Body of pancreas (tissue), 4 donors: ENCODE results near the gene ABCC1. TPM values are rescaled to one million over a fixed set of nuclear protein-coding genes. Genes with fewer than 3 reads are reported as not detected.

ENCODE experiments used
- ATAC-seq: fragments of 150-250 bp; one replicate; pipeline ENCODE4 v1.9.1; 2016
- DNase-seq, 4 donors: peaks; one replicate each; pipeline ENCODE4 v3.0.0-alpha.2; 2019
- H3K27ac ChIP-seq, 4 donors: fragments of 200-600 bp; sonication (generic); 1 replicate in 3 of 4; 2 replicates in 1 of 4; pipeline versions ENCODE4 v1.5.1 to v1.6.1; 2016 to 2019; ENCODE audit warnings: mild to moderate bottlenecking in 1 of 4, mixed read lengths in 1 of 4, moderate library complexity in 1 of 4
- H3K27me3 ChIP-seq, 2 donors: fragments of 200-600 bp; sonication (generic); one replicate each; pipeline ENCODE4 v1.6.0; 2016; ENCODE audit warnings: mild to moderate bottlenecking in 1 of 2
- H3K36me3 ChIP-seq, 2 donors: fragments of 200-600 bp; sonication (generic); replicated peaks in 1 of 2; 2 replicates each; pipeline ENCODE4 v1.5.1; 2016; ENCODE audit warnings: low read depth in 2 of 2; ENCODE audit not compliant: insufficient read depth in 1 of 2
- H3K4me1 ChIP-seq: fragments of 200-600 bp; sonication (generic); one replicate; pipeline ENCODE4 v1.6.0; 2016
- H3K4me3 ChIP-seq, 2 donors: fragments of 200-600 bp; sonication (generic); 1 replicate in 1 of 2; 2 replicates in 1 of 2; pipeline ENCODE4 v1.5.1; 2016 to 2019
- H3K9me3 ChIP-seq, 3 donors: fragments of 200-600 bp; sonication (generic); 1 replicate in 2 of 3; 2 replicates in 1 of 3; pipeline ENCODE4 v1.5.1; 2016
- CTCF ChIP-seq, 7 experiments: fragments of 450-650 bp in 4 of 7; fragments of 200-600 bp in 3 of 7; sonication (generic) in 3 of 7; IDR thresholded peaks; one replicate each; pipeline ENCODE4 v1.5.1; 2016 to 2019; ENCODE audit warnings: antibody characterized with exemption in 7 of 7
- POLR2A ChIP-seq, 3 donors: fragments of 450-650 bp; IDR thresholded peaks; one replicate each; pipeline ENCODE4 v1.6.1; 2016; ENCODE audit warnings: antibody characterized with exemption in 3 of 3, mild to moderate bottlenecking in 2 of 3
- WGBS, 2 donors: methylation state at CpG; one replicate each; pipeline ENCODE4 v1.1.5; 2017; 5-methylcytosine and 5-hydroxymethylcytosine counted together
- intact Hi-C: fragments of 100-400 bp; cut with DNase I; formaldehyde crosslinking; loops from one replicate; pipeline ENCODE4 v1.15.1; 2023
- total RNA-seq, 2 donors: library from RNA; depleted of rRNA; stranded (reverse); fragments of >200 nt; gene quantifications; one replicate each; pipeline ENCODE4 v1.1.0, GENCODE V29; 2016

The ABCC1 gene
- total RNA-seq, 2 donors from 2014 or later: 12.7 to 23.1 TPM

DNA sequence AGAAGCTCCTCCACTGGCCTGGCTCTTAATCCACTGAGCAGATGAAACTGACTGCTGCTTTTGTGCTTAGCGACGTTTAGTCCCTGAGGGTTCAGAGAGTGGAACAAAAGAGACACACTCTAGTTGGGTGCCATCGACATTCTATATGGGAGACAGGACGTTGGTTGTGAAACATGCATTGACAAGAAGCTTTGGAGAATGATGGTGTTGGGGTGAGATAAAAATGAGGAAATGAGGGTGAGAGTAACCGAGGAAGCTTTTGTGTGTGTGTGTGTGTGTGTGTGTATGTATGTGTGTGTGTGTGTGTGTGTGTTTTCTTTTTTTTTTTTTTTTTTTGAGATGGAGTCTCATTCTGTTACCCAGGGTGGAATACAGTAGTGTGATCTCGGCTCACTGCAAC is 89.5 kb downstream of the ABCC1 start:
- no peak for ATAC-seq
- H3K27me3 ChIP-seq: no peaks in the 10 kb centered on the region
- H3K9me3 ChIP-seq: no peaks in the 10 kb centered on the region
- H3K4me3 ChIP-seq: no peak overlapping the region
- TF ChIP-seq CTCF (IDR thresholded peaks at IDR 0.05) (no peak), POLR2A (IDR thresholded peaks at IDR 0.05) (no peak)
- 67 to 81% methylated on average over 6 of the region's 6 CpGs for WGBS, 2 donors
- no peak for DNase-seq
- intact Hi-C loops: no loop called here
- H3K36me3 ChIP-seq: peaks cover 2 to 6% of the 10 kb centered on the region in 2 donors
- no peak overlapping the region for H3K27ac ChIP-seq
- H3K4me1 ChIP-seq: no peaks in the 10 kb centered on the region

DNA sequence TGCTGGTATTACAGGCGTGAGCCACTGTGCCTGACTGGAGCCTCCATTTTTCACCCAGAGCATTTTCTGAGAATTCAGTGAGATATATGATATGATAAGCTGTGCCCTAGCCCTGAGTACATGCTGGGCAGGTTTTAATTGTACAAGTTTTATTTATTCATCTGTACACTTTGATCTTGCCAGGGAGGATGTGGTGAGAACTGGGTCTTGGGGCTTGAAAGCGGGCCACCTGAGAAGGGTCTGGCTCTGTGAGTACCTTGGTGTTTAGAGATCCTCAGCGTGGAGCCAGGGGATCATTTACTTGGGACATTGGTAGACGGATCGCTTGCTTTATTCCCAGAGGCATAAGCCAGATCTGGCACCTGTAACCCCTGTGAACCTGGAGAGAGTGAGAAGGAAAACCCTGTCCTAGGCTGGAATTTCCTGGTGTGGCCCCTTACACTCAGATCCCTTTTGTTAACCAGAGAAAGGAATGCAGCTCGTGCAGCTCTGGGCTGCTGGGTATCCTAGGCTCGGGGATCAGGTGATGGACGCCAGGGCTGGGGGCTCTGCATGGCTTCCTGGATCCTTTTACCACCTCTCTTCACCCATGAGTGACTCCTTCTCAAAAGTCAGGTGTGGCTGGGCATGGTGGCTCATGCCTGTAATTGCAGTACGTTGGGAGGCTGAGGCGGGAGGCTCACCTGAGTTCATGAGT is 91.9 kb downstream of the ABCC1 start:
- DNase-seq (no peak), ATAC-seq (no peak)
- no peak for TF ChIP-seq POLR2A (IDR thresholded peaks at IDR 0.05)
- no peak for TF ChIP-seq CTCF (IDR thresholded peaks at IDR 0.05)
- Histone ChIP-seq H3K27ac (no peak overlapping the region), H3K4me1 (no peaks in the 10 kb centered on the region), H3K27me3 (no peaks in the 10 kb centered on the region), H3K9me3 (no peaks in the 10 kb centered on the region), H3K4me3 (no peak overlapping the region), H3K36me3 (peaks cover 4 to 6% of the 10 kb centered on the region in 2 donors)
- 88 to 91% methylated on average over 9 to 10 of the region's 10 CpGs for WGBS, 2 donors
- intact Hi-C loops: no loop called here

DNA sequence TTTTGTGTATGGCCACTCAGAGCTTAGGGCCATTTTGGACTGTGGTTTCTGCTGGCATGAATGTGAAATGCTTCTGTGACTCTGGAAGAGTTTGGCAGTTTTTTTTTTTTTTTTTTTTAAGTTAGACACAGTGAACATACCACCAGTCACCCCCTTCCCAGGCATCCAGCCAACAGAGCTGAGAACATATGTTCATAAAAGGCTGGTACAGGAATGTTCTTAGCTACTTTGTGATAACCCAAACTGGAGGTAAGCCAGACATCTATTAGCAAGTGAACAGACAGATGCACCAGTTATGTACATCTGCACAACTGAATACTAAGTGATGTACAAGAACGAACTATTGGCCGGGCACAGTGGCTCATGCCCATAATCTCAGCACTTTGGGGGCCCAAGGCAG is 92.7 kb downstream of the ABCC1 start:
- Histone ChIP-seq H3K4me1 (no peaks in the 10 kb centered on the region), H3K36me3 (peaks cover 4 to 5% of the 10 kb centered on the region in 2 donors), H3K4me3 (no peak overlapping the region), H3K9me3 (no peaks in the 10 kb centered on the region), H3K27ac (no peak overlapping the region), H3K27me3 (no peaks in the 10 kb centered on the region)
- TF ChIP-seq POLR2A (IDR thresholded peaks at IDR 0.05): no peak
- TF ChIP-seq CTCF (IDR thresholded peaks at IDR 0.05): no peak
- intact Hi-C loops: no loop called here
- no peak for ATAC-seq
- peak in 3 of 4 donors; percentile 42 to 56 (median 43) for DNase-seq
- 88 to 92% methylated on average over 2 of the region's 2 CpGs for WGBS, 2 donors

- Histone ChIP-seq H3K4me1 (no peaks in the 10 kb centered on the region), H3K9me3 (no peaks in the 10 kb centered on the region), H3K36me3 (peaks cover 0 to 13% of the 10 kb centered on the region in 2 donors), H3K27ac (no peak overlapping the region), H3K4me3 (no peak overlapping the region), H3K27me3 (no peaks in the 10 kb centered on the region)
- TF ChIP-seq POLR2A (IDR thresholded peaks at IDR 0.05): no peak
- no peak for TF ChIP-seq CTCF (IDR thresholded peaks at IDR 0.05)
- intact Hi-C loops: no loop called here
- ATAC-seq (no peak), DNase-seq (no peak)
- WGBS, 2 donors: 61 to 76% methylated on average over 2 of the region's 2 CpGs
Measured at GRCh38 chr16:16045296-16045695, 95.9 kb downstream of the ABCC1 start.

DNA sequence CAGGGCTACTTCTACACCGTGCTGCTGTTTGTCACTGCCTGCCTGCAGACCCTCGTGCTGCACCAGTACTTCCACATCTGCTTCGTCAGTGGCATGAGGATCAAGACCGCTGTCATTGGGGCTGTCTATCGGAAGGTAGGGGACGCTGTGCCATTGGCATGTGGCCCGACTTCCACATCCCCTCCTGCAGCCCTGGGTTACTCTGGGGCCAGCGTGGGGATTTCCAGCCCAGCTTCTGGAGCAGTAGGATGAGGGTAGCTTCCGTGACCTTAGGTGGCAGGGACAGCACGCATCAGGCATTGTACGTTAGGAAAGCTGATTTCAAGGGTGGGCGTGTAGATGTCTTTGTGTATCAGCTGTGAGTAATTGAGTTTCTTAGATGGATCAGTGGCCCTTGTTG is 96.5 kb downstream of the ABCC1 start:
- no peak for ATAC-seq
- Histone ChIP-seq H3K9me3 (no peaks in the 10 kb centered on the region), H3K4me3 (no peak overlapping the region), H3K36me3 (peaks cover 0 to 13% of the 10 kb centered on the region in 2 donors), H3K4me1 (no peaks in the 10 kb centered on the region), H3K27me3 (no peaks in the 10 kb centered on the region), H3K27ac (no peak overlapping the region)
- DNase-seq: no peak
- WGBS, 2 donors: 74 to 95% methylated on average over 10 to 12 of the region's 12 CpGs
- TF ChIP-seq CTCF (IDR thresholded peaks at IDR 0.05) (peak in 2 of 7 experiments; percentile 3 to 25), POLR2A (IDR thresholded peaks at IDR 0.05) (no peak)
- intact Hi-C loops: no loop called here
